LNCaP clone FGC (cell line): ENCODE results near the gene PPFIBP1.

Experiments used
- DNase-seq: peaks from one replicate; pipeline ENCODE4 v3.0.0-alpha.2; 2011; ENCODE audit warnings: low read depth
- H3K4me3 ChIP-seq: 2 replicates; pipeline ENCODE4 v1.5.1; 2011; ENCODE audit warnings: mild to moderate bottlenecking, low read depth, low read length, control low read depth
- CTCF ChIP-seq: IDR thresholded peaks from 2 replicates; pipeline ENCODE4 v1.5.1; 2012; ENCODE audit warnings: mild to moderate bottlenecking; ENCODE audit not compliant: control insufficient read depth, insufficient read depth; ENCODE audit errors: extremely low read depth

The PPFIBP1 gene

GRCh38 chr12:27491226-27491625, 32.8 kb upstream of the PPFIBP1 start:
- DNase-seq = no peak
- H3K4me3 ChIP-seq = no peak overlapping the region
- TF ChIP-seq CTCF = no peak

GRCh38 chr12:27493260-27493940, 30.6 kb upstream of the PPFIBP1 start:
- no peak overlapping the region for H3K4me3 ChIP-seq
- DNase-seq = no peak
- TF ChIP-seq CTCF = no peak

- no peak overlapping the region for H3K4me3 ChIP-seq
- DNase-seq = no peak
- TF ChIP-seq CTCF = no peak
Measured at GRCh38 chr12:27497446-27497845, 26.6 kb upstream of the PPFIBP1 start.

- TF ChIP-seq CTCF = no peak
- no peak for DNase-seq
Measured at GRCh38 chr12:27498149-27498548, 25.9 kb upstream of the PPFIBP1 start.

GRCh38 chr12:27498761-27499160, 25.2 kb upstream of the PPFIBP1 start:
- TF ChIP-seq CTCF = no peak
- H3K4me3 ChIP-seq = no peak overlapping the region
- no peak for DNase-seq

More at GRCh38 chr12:27498149-27498548, 25.9 kb upstream of the PPFIBP1 start:
- no peak overlapping the region for H3K4me3 ChIP-seq

- TF ChIP-seq CTCF = no peak
- DNase-seq = no peak
- H3K4me3 ChIP-seq = no peak overlapping the region
Measured at GRCh38 chr12:27499377-27499776, 24.6 kb upstream of the PPFIBP1 start.

- TF ChIP-seq CTCF = no peak
- no peak overlapping the region for H3K4me3 ChIP-seq
- no peak for DNase-seq
Measured at GRCh38 chr12:27500546-27500945, 23.5 kb upstream of the PPFIBP1 start.
